GM19043 (cell line): ENCODE data around the gene LSR.

Experiments
- ATAC-seq: cut with Tn5 transposase; IDR thresholded peaks from one replicate; pipeline ENCODE4 v1.9.1; 2021; ENCODE audit warnings: low read depth; ENCODE audit not compliant: unreplicated experiment

LSR gene, protein sequence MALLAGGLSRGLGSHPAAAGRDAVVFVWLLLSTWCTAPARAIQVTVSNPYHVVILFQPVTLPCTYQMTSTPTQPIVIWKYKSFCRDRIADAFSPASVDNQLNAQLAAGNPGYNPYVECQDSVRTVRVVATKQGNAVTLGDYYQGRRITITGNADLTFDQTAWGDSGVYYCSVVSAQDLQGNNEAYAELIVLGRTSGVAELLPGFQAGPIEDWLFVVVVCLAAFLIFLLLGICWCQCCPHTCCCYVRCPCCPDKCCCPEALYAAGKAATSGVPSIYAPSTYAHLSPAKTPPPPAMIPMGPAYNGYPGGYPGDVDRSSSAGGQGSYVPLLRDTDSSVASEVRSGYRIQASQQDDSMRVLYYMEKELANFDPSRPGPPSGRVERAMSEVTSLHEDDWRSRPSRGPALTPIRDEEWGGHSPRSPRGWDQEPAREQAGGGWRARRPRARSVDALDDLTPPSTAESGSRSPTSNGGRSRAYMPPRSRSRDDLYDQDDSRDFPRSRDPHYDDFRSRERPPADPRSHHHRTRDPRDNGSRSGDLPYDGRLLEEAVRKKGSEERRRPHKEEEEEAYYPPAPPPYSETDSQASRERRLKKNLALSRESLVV

GRCh38 chr19:35248310-35249145, at the start of gene LSR:
TSS of gene LSR (plus strand) at chr19:35249002. CDS start at chr19:35249023, 21 bp downstream.
- peak; percentile 62 for ATAC-seq

DNA sequence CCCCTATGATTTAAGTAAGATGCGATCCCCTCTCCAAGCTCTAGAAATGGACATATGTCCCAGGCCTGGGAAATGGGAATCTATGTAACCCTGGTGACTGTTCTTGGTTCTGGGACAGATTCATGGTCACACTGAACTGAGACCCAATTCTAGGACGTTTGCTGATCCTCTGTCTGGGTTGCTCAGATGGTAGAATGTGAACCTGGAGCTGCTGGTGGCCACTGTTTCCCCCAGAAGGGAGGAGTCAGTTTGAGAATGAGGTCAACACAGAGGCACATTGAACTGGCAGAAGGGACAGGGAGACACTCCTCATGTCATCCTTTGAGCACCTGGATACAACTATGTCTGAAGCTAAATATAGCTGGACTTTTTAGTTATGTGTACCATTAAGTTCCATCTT, 49.3 kb upstream of the LSR start:
- no peak for ATAC-seq

GRCh38 chr19:35202722-35203688, 45.8 kb upstream of the LSR start:
- no peak for ATAC-seq

GRCh38 chr19:35204799-35205732, 43.7 kb upstream of the LSR start:
- no peak for ATAC-seq

- ATAC-seq, result no peak
These were observed 43.0 kb upstream of the LSR start for GRCh38 chr19:35205733-35206323.

DNA sequence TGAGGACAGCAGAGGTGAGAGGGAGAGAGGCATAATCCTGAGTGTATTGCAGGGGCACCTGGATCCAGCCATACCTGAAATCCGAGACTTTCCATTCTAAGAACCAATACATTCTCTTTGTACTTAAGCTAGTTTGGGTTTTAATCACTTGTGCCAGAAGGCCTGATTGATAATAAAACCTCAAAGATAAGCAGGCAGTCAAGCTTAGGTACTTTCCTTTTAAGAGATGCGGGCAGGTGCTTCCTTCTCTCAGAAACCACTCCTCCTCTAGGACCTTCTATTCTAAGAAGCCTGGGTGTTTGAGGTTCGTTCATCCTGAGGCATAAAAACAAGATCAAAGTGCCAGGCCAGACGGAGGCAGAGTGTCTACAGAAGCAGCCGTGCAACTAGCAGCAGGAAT, 42.4 kb upstream of the LSR start:
- ATAC-seq, result no peak

GRCh38 chr19:35206855-35207254, 41.9 kb upstream of the LSR start:
- no peak for ATAC-seq

DNA sequence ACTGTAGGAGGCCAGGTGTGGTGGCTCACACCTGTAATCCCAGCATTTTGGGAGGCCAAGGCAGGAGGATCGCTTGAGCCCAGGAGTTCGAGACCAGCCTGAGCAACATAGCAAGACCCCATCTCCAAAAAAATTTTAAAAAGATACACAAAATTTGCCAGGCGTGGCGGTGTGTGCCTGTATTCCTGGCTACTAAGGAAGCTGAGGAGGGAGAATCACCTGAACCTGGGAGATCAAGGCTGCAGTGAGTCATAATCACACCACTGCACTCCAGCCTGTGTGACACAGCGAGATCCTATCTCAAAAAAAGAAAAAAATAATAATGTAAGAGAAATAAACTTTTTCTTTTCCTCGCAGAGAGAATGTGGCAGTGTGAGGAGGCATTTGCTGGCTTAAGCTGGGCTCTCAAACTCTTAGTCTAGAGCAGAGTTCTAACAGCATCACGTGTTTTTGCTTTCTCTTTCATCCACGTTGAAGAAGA, 41.4 kb upstream of the LSR start:
- no peak for ATAC-seq

DNA sequence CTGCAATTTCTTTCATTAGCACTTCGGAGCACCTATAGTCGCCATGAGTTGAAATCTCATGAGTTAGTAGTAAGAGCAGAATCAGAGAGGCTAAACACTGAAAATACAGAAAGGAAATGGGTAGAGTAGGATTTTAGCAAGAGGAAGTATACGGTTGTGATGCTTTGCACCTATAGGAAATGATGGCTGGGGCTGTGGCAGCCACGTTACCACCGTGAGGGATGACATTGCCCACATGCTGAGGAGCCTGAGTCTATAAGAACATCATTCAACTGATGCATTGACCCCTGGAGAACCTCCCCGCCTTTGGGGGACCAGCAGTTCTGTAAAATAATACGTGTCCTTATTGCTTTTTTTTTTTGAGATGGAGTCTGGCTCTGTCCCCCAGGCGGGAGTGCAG, 40.7 kb upstream of the LSR start:
- no peak for ATAC-seq

DNA sequence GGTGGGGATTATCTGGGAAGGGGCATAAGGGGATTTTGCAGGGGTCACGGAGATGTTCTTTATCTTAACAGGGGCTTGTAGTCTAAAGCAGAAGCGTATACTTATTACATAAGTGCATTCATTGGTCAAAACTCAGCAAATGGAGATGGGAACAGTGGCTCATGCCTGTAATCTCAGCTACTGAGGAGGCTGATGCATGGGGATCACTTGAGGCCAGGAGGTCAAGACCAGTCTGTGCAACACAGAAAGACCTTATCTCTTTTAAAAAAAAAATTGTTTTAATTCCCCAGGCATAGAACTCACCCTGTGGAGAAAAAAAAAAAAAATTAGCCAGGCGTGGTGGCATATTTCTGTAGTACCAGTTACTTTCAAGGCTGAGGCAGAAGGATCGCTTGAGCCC, 39.2 kb upstream of the LSR start:
- ATAC-seq, result no peak

GRCh38 chr19:35211545-35212230, 37.1 kb upstream of the LSR start:
- no peak for ATAC-seq

GRCh38 chr19:35212241-35212640, 36.6 kb upstream of the LSR start:
- no peak for ATAC-seq

DNA sequence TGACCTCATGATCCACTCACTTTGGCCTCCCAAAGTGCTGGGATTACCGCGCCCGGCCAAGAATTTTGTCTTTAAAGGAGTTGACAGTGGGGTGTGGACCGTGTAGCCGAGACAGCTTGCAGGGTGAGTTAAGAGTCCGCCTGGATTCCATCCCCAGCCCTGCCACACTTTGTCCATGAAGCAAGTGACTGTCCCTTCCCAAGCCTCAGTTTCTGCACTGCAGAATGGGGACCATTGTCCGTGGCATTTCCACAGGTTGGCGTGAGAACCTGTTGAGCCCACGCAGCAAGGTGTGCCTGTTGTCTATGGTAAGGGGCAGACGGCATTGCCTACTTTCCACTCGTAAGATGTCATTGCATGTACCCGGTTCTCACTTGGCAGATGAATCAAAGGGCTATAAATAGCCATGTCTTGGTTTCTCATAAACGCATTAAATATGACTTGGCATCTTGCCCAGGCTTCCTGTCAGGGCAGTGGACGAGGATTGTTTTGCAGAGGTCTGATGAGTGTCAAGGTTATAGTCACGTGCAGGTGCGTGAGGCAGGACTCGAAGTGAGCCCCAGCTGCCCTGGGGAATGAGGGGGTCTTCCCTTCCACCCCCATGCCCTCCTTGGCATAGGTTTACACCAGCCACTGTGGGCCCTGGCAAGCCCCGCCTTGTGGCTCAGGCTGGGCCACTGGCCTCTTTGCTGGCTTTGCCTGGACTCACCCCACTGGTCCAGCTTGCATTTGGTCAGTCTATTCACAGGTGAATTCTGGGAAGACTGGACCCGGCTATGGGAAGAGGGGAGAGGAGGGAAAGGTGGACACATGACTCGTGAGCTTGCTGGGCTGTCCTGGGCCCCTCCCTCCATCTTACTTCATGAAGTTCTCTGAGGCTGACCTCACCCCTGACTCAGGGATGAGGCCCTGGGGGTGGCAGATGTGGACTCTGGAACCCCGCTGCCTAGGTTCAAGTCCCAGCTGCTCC, 34.9 kb upstream of the LSR start:
- ATAC-seq, result no peak

DNA sequence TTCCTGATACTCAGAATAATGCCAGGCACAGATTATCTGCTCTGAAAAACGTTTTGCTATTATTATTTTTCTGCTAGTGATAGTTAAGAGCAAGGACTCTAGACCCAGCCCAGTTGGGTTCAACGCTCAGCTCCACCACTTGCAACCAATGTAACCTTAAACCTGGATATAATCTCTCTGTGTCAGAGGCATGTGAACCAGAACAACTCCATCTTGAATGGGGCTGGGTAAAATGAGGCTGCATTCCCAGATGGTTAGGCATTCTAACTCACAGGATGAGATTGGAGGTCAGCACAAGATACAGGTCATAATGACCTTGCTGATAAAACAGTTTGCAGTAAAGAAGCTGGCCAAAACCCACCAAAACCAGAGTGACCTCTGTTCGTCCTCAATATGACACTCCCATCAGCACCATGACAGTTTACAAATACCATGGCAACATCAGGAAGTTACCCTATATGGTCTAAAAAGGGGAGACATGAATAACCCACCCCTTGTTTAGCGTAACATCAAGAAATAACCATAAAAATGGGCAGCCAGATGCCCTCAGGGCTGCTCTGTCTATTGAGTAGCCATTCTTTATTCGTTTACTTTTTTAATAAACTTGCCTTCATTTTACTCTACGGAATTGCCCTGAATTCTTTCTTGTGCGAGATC, 33.9 kb upstream of the LSR start:
- no peak for ATAC-seq

GRCh38 chr19:35216016-35216832, 32.6 kb upstream of the LSR start:
- ATAC-seq, result no peak
